Measurements from ENCODE around the gene MYO1D. TPM values are rescaled to one million over a fixed set of nuclear protein-coding genes. Genes with fewer than 3 reads are reported as not detected.
A peak's percentile ranks its signal among the peaks of the same experiment; 100 is the strongest.

The MYO1D gene
- total RNA-seq, 6 donors from 2014 or later, result 63.0 to 139 (median 91.9) TPM

DNA sequence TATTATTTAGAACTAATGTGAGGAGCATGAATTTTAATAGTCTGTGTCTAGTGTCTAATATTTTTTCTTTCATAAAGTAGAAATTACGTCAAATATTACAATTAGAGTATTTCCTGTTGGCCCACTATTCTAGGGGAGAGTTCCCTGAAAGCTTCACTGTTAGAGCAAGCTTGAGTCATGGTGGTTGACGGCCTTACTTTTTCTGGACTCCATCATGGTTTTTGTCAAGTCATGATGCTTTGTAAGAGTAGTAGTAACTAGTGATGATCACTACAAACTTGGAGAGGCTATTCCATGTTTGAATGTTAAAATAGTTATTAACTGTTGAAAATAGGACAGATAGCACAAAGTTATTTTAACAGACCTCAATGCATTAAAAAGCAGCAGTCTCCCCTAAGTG, 431.0 kb downstream of the MYO1D start:
- no peaks in the 10 kb centered on the region for H3K9me3 ChIP-seq
- peaks cover 4 to 44% (median 22%) of the 10 kb centered on the region in 4 donors for H3K36me3 ChIP-seq

DNA sequence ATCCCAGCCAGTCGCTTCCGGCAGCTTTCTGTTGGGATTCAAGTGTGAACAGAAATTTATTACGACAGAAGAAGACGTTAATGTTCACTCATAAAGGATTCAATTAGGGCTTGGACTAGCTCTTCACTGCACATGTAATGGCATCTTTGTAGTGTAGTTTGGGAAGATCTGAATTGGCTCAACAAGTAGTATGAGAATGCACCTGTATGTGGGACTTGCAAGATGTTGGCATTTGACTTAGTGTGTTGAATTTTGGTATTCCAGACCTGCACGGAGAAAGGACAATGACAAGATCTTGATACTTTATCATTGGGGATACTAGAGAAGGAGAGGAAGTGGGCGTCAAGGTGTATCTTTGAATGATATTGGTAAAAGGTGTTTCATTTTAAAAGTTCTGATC, 431.4 kb downstream of the MYO1D start:
- WGBS, 2 donors, result 15 to 21% methylated on average over 6 of the region's 6 CpGs
- Histone ChIP-seq H3K27ac (peak overlapping the region in 3 of 4 donors; percentile 86 to 91 (median 86)), H3K4me3 (peak overlapping the region; percentile 67 to 93 (median 84)), H3K9me3 (no peaks in the 10 kb centered on the region), H3K27me3 (no peaks in the 10 kb centered on the region), H3K36me3 (peaks cover 4 to 40% (median 18%) of the 10 kb centered on the region in 4 donors), H3K4me1 (peaks cover 18 to 32% (median 23%) of the 10 kb centered on the region in 4 donors)
- DNase-seq, result no peak
- no peak for ATAC-seq (ENCODE audit: low FRiP score in 2 of 2)
- TF ChIP-seq, protein P1, sequence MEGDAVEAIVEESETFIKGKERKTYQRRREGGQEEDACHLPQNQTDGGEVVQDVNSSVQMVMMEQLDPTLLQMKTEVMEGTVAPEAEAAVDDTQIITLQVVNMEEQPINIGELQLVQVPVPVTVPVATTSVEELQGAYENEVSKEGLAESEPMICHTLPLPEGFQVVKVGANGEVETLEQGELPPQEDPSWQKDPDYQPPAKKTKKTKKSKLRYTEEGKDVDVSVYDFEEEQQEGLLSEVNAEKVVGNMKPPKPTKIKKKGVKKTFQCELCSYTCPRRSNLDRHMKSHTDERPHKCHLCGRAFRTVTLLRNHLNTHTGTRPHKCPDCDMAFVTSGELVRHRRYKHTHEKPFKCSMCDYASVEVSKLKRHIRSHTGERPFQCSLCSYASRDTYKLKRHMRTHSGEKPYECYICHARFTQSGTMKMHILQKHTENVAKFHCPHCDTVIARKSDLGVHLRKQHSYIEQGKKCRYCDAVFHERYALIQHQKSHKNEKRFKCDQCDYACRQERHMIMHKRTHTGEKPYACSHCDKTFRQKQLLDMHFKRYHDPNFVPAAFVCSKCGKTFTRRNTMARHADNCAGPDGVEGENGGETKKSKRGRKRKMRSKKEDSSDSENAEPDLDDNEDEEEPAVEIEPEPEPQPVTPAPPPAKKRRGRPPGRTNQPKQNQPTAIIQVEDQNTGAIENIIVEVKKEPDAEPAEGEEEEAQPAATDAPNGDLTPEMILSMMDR (IDR thresholded peaks at IDR 0.05), result no peak
- TF ChIP-seq POLR2A (IDR thresholded peaks at IDR 0.05), result peak in 1 of 4 donors; percentile 1

More for the DNA sequence above, 431.0 kb downstream of the MYO1D start:
- H3K27me3 ChIP-seq, result no peaks in the 10 kb centered on the region
- H3K27ac ChIP-seq, result no peak overlapping the region
- H3K4me3 ChIP-seq, result peak overlapping the region in 1 of 4 donors; percentile 83
- ATAC-seq (ENCODE audit: low FRiP score in 2 of 2) (no peak), DNase-seq (no peak)
- H3K4me1 ChIP-seq, result peaks cover 18 to 32% (median 23%) of the 10 kb centered on the region in 4 donors
- WGBS, 2 donors, result 44 to 67% methylated on average over 2 of the region's 2 CpGs
- TF ChIP-seq POLR2AphosphoS5 (IDR thresholded peaks at IDR 0.05) (no peak), POLR2A (IDR thresholded peaks at IDR 0.05) (no peak), EP300 (IDR thresholded peaks at IDR 0.05) (no peak)
- TF ChIP-seq, protein P1 (IDR thresholded peaks at IDR 0.05), result no peak

DNA sequence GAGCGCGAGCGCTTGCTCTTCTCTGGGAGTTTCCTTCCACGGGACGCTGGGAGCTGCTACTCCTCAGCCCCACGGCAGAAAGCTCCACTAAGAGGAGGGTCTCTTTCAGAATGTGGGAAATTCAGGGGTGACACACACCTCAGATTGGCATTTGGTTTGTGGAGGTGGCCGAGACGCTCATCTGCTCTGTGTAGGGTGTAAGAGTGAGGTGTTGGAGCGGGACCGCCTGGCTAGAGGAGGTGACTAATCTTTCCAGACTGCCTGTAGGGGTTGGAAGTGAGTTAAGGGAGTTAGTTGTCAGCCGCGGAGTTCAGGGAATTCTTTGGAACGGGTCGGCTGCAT, 431.9 kb downstream of the MYO1D start:
- Histone ChIP-seq H3K4me1 (peaks cover 18 to 32% (median 23%) of the 10 kb centered on the region in 4 donors), H3K36me3 (peaks cover 4 to 35% (median 18%) of the 10 kb centered on the region in 4 donors), H3K9me3 (no peaks in the 10 kb centered on the region), H3K27ac (peak overlapping the region; percentile 86 to 91 (median 86)), H3K27me3 (no peaks in the 10 kb centered on the region), H3K4me3 (peak overlapping the region; percentile 67 to 93 (median 84))
- ATAC-seq (ENCODE audit: low FRiP score in 2 of 2) (peak; percentile 77 to 78), DNase-seq (peak in 1 of 2 donors; percentile 31)
- WGBS, 2 donors, result 1 to 2% methylated on average over 6 to 13 of the region's 14 CpGs
- TF ChIP-seq EP300 (IDR thresholded peaks at IDR 0.05) (no peak), POLR2A (IDR thresholded peaks at IDR 0.05) (peak in 1 of 4 donors; percentile 15)

DNA sequence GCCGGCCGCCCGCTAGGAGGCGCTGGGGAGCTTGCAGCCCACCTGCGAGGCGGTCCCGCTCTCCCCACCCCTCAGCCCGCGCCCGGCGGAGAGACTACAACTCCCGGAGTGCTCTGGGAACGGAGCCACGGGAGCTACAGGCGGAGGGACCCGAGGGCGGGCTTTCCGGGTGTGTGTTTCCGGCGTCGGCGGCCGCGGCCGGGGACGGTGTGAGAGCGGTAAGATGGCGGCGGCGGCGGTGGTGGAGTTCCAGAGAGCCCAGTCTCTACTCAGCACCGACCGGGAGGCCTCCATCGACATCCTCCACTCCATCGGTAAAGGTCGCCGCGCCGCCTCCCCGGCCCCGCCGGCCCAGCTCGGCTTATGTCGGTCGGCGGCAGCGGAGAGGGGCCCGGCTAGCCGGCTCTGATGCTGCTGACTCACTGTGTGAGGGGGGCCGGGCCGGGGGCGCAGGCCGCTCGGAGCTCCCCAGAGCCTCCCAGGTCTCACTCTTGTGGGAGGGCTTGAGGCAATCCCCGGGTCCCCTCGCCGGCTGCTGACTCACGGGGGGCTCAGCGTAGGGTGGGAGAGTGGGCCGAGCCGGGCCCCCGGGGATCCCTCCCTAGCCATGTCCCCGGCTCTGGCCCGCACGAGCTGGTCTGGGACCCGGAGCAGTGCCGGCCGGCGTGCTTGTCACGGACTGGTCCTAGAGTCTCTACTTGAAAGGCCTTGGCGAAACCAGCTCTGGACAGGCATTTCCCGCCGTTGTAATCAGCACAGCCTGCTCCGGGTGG, 432.4 kb downstream of the MYO1D start, which contains the start of gene PSMD11:
Gene PSMD11 (plus strand): TSS at position 210 of the 773 bp plus-strand sequence. CDS start 14 bp downstream, at position 224.
- Histone ChIP-seq H3K9me3 (no peaks in the 10 kb centered on the region), H3K36me3 (peaks cover 4 to 30% (median 18%) of the 10 kb centered on the region in 4 donors), H3K27ac (peak within 1 kb of the TSS; percentile 86 to 91 (median 86)), H3K4me1 (peaks cover 18 to 32% (median 23%) of the 10 kb centered on the region in 4 donors), H3K4me3 (peak within 1 kb of the TSS; percentile 67 to 93 (median 84)), H3K27me3 (no peaks in the 10 kb centered on the region)
- peak; percentile 98 to 99 for ATAC-seq (ENCODE audit: low FRiP score in 2 of 2)
- DNase-seq, result peak; percentile 99
- 0% methylated on average over 9 of the region's 74 CpGs; no CpG with 5 or more reads in 1 of the 2 donors for WGBS, 2 donors
- TF ChIP-seq, protein P1 (IDR thresholded peaks at IDR 0.05), result peak in 5 of 6 experiments; percentile 74 to 94 (median 81)
- peak in 3 of 4 donors; percentile 45 to 78 (median 78) for TF ChIP-seq POLR2A (IDR thresholded peaks at IDR 0.05)
- TF ChIP-seq EP300 (IDR thresholded peaks at IDR 0.05), result no peak
- TF ChIP-seq POLR2AphosphoS5 (IDR thresholded peaks at IDR 0.05), result peak; percentile 40 to 72

DNA sequence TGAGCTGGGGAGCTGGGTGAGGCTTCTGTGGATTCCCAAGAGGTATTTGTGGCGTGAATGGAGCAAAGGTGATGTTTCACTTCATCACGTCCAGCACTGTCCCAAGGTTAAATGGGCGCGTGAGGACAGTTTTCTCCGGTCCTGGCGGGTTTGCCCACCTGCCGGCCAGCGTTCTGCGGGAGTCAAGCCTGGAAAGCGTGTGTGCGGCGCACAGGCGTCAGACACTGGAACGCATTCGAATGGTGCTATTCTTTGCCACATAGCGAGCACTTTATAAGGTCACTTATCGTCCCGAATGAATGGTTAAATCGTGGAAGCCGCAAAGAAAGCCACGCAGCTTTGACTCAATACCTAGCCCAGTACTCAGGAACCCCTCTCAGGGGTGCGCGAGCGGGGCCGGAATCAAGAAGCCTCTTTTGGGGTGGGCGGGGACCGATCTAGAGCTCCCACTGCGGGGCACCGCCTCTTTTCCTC, 433.1 kb downstream of the MYO1D start:
- no peak for TF ChIP-seq POLR2AphosphoS5 (IDR thresholded peaks at IDR 0.05)
- no peak for TF ChIP-seq EP300 (IDR thresholded peaks at IDR 0.05)
- no peak for TF ChIP-seq POLR2A (IDR thresholded peaks at IDR 0.05)
- TF ChIP-seq, protein P1 (IDR thresholded peaks at IDR 0.05), result peak in 1 of 6 experiments; percentile 90
- Histone ChIP-seq H3K36me3 (peaks cover 4 to 23% (median 13%) of the 10 kb centered on the region in 4 donors), H3K27ac (peak overlapping the region in 1 of 4 donors; percentile 86), H3K27me3 (no peaks in the 10 kb centered on the region), H3K4me1 (peaks cover 18 to 32% (median 23%) of the 10 kb centered on the region in 4 donors), H3K4me3 (peak overlapping the region; percentile 52 to 86 (median 75)), H3K9me3 (no peaks in the 10 kb centered on the region)
- ATAC-seq (ENCODE audit: low FRiP score in 2 of 2) (peak in 1 of 2 donors; percentile 1), DNase-seq (no peak)
- WGBS, 2 donors, result 11 to 12% methylated on average over 20 to 26 of the region's 29 CpGs
